Adrenal gland (tissue), 12 donors: Measurements from ENCODE around the gene SEMA4C. TPM values are rescaled to one million over a fixed set of nuclear protein-coding genes. Genes with fewer than 3 reads are reported as not detected.

Experiments
- DNase-seq, 7 donors: peaks; one replicate each; pipeline ENCODE4 v3.0.0-alpha.2; 2019 to 2020
- H3K27ac ChIP-seq, 5 donors: fragments of 200-600 bp; sonication (generic) in 4 of 5; 1 replicate in 3 of 5; 2 replicates in 2 of 5; pipeline versions ENCODE4 v1.5.1 to v1.8.0; 2016 to 2020; ENCODE audit warnings: mild to moderate bottlenecking in 1 of 5
- H3K27me3 ChIP-seq: fragments of 200-600 bp; 2 replicates; pipeline ENCODE4 v1.8.0; 2021
- H3K36me3 ChIP-seq, 2 donors: fragments of 200-600 bp; replicated peaks in 1 of 2; 1 replicate in 1 of 2; 2 replicates in 1 of 2; pipeline versions ENCODE4 v1.5.1 to v1.8.0; 2018 to 2022
- H3K4me1 ChIP-seq, 2 donors: fragments of 200-600 bp; replicated peaks in 1 of 2; 1 replicate in 1 of 2; 2 replicates in 1 of 2; pipeline versions ENCODE4 v1.5.1 to v1.8.0; 2018 to 2021
- H3K4me3 ChIP-seq, 4 donors: fragments of 200-600 bp; sonication (generic) in 3 of 4; one replicate each; pipeline ENCODE4 v1.5.1; 2016 to 2018
- H3K9me3 ChIP-seq, 3 donors: fragments of 200-600 bp; sonication (generic) in 1 of 3; replicated peaks in 1 of 3; 1 replicate in 2 of 3; 2 replicates in 1 of 3; pipeline versions ENCODE4 v1.5.1 to v1.8.0; 2016 to 2021
- POLR2A ChIP-seq, 2 donors: fragments of 450-650 bp; IDR thresholded peaks; one replicate each; pipeline ENCODE4 v1.6.1; 2017; ENCODE audit warnings: antibody characterized with exemption in 2 of 2, mild to moderate bottlenecking in 2 of 2, moderate library complexity in 1 of 2
- WGBS, 4 donors: extraction: QIAGEN DNeasy Blood & Tissue Kit in 2 of 4; methylation state at CpG; one replicate each; pipeline versions ENCODE4 v1.1.5 to v1.1.7; 2013 to 2017; 5-methylcytosine and 5-hydroxymethylcytosine counted together
- intact Hi-C, 2 donors: fragments of 100-400 bp; cut with DNase I; formaldehyde crosslinking; loops; one replicate each; pipeline versions ENCODE4 v1.14.1 to v1.15.0; 2022 to 2023
- polyA plus RNA-seq, 3 donors: library from polyadenylated mRNA; stranded (reverse); fragments of 200-250 nt in 2 of 3; fragments of 350-450 nt in 1 of 3; fragmentation: Illumina TruSeq in 1 of 3; extraction: RNeasy Lipid Tissue Mini Kit (QIAGEN cat#74804) in 1 of 3; gene quantifications; one replicate each; pipeline ENCODE4 v1.2.3, GENCODE V29; 2013 to 2014
- total RNA-seq, 9 donors: library from RNA; depleted of rRNA in 4 of 9; stranded (reverse); fragments of >200 nt in 4 of 9; fragments of 120-200 nt in 1 of 9; fragmentation: NEBNext Ultra II Directional in 1 of 9; extraction: Animal tissue kit (Norgen Biotek cat#: 25700) in 1 of 9; gene quantifications; one replicate each; pipeline versions ENCODE4 v1.1.0 to v1.2.4, GENCODE V29; 2013 to 2023
- TF ChIP-seq, protein P1 (sequence below), 6 experiments: fragments of 450-650 bp in 4 of 6; fragments of 200-600 bp in 2 of 6; sonication (generic) in 1 of 6; IDR thresholded peaks; 1 replicate in 5 of 6; 2 replicates in 1 of 6; pipeline versions ENCODE4 v1.5.1 to v1.8.0; 2016 to 2021; ENCODE audit warnings: antibody characterized with exemption in 6 of 6, mild to moderate bottlenecking in 2 of 6, moderate library complexity in 1 of 6
- donor health status: healthy with polysubstance abuse.
- donor health status: Bipolar disorder and iron deficiency.
- donor health status: DM: yes; HTN: yes; CAD: no.
- donor health status: DM: no; HTN: no; CAD: no.
- donor health status: DM: no; HTN: no; CAD: no.
- donor health status: DM: yes; HTN: yes; CAD: no.

Gene SEMA4C
- total and polyA plus RNA-seq, 12 donors: 4.4 to 31.6 (median 23.2) TPM

DNA sequence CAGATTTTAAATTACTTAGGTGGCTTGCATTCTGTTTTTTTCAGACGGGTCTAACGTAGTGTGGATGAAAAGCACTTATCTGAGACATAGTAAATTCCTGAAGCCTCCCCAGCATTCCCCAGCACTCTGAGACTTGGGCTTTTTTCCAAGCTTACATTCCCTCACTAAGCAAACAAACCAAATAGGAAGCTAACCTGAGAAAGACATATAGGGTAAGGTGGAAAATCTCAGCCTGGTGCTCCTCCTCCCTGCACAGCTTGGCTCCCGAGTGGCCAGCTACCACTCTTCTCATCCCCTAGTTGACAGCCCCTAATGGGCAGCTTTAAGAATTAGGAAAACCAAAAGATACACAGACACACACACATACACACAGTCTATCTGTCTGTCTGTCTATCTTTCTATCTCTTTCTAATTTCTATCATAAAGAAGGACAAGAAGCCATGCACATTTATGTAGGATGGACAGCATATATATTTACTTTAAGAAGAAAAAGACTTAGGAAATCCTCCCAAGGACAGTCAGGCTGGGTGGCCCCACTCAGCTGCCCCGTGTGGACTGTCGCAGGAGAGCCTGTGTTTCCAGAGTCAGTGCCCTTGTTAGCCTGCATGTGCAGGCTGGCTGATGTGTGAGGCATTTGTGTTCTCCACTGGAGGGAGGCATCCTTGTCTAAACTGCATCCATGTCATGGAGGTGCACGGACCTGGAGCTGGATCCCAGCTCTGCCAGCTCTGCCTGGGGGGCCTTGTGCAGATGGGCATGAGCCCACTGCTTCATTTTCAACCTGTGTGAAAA lies 45.6 kb downstream of the SEMA4C start:
- 63 to 76% (median 68%) methylated on average over 6 of the region's 6 CpGs for WGBS, 4 donors
- no peak for DNase-seq
- TF ChIP-seq, protein P1, sequence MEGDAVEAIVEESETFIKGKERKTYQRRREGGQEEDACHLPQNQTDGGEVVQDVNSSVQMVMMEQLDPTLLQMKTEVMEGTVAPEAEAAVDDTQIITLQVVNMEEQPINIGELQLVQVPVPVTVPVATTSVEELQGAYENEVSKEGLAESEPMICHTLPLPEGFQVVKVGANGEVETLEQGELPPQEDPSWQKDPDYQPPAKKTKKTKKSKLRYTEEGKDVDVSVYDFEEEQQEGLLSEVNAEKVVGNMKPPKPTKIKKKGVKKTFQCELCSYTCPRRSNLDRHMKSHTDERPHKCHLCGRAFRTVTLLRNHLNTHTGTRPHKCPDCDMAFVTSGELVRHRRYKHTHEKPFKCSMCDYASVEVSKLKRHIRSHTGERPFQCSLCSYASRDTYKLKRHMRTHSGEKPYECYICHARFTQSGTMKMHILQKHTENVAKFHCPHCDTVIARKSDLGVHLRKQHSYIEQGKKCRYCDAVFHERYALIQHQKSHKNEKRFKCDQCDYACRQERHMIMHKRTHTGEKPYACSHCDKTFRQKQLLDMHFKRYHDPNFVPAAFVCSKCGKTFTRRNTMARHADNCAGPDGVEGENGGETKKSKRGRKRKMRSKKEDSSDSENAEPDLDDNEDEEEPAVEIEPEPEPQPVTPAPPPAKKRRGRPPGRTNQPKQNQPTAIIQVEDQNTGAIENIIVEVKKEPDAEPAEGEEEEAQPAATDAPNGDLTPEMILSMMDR (IDR thresholded peaks at IDR 0.05): no peak
- no peak for TF ChIP-seq POLR2A (IDR thresholded peaks at IDR 0.05)

DNA sequence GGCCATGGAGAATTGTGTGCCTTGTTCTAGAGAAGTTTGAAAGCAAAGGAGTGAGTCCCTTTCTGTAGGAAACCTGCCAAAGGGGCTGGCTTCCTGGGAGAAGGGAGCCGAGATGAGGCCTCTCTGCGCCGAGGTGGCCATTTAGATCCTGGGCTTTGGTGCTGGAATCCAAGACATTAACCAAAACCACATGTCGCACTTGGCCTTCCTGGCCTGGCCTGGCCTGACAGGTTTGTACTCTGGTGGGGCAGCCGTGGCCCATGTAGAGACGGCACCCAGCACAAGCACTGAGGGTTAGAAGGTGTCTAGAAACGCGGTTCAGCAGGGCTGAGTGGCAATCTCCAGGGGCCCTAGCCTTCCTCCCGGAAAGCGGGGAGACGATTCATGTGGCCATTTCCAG lies 46.7 kb downstream of the SEMA4C start:
- peaks cover 0 to 41% of the 10 kb centered on the region in 2 donors for H3K36me3 ChIP-seq
- no peak overlapping the region for H3K27ac ChIP-seq
- TF ChIP-seq, protein P1 (IDR thresholded peaks at IDR 0.05): no peak
- no peak for TF ChIP-seq POLR2A (IDR thresholded peaks at IDR 0.05)
- H3K9me3 ChIP-seq: no peaks in the 10 kb centered on the region
- no peak for DNase-seq
- 78 to 89% (median 88%) methylated on average over 9 to 11 of the region's 11 CpGs for WGBS, 4 donors
- H3K27me3 ChIP-seq: no peaks in the 10 kb centered on the region
- no peak overlapping the region for H3K4me3 ChIP-seq
- intact Hi-C loops: no loop called here
- peaks cover 6 to 30% of the 10 kb centered on the region in 2 donors for H3K4me1 ChIP-seq

More for the DNA sequence above, 45.6 kb downstream of the SEMA4C start:
- no peaks in the 10 kb centered on the region for H3K27me3 ChIP-seq
- intact Hi-C loops: no loop called here
- no peaks in the 10 kb centered on the region for H3K9me3 ChIP-seq
- no peak overlapping the region for H3K4me3 ChIP-seq
- no peak overlapping the region for H3K27ac ChIP-seq
- H3K4me1 ChIP-seq: peaks cover 0 to 20% of the 10 kb centered on the region in 2 donors
- peaks cover 0 to 52% of the 10 kb centered on the region in 2 donors for H3K36me3 ChIP-seq

GRCh38 chr2:96822786-96823185 lies 47.1 kb downstream of the SEMA4C start:
- peaks cover 0 to 37% of the 10 kb centered on the region in 2 donors for H3K36me3 ChIP-seq
- H3K4me3 ChIP-seq: no peak overlapping the region
- intact Hi-C loops: no loop called here
- H3K4me1 ChIP-seq: peaks cover 10 to 35% of the 10 kb centered on the region in 2 donors
- no peaks in the 10 kb centered on the region for H3K9me3 ChIP-seq
- DNase-seq: no peak
- H3K27ac ChIP-seq: no peak overlapping the region
- TF ChIP-seq, protein P1 (IDR thresholded peaks at IDR 0.05): no peak
- no peak for TF ChIP-seq POLR2A (IDR thresholded peaks at IDR 0.05)
- no peaks in the 10 kb centered on the region for H3K27me3 ChIP-seq
- WGBS, 4 donors: 56 to 71% (median 63%) methylated on average over 4 of the region's 4 CpGs

DNA sequence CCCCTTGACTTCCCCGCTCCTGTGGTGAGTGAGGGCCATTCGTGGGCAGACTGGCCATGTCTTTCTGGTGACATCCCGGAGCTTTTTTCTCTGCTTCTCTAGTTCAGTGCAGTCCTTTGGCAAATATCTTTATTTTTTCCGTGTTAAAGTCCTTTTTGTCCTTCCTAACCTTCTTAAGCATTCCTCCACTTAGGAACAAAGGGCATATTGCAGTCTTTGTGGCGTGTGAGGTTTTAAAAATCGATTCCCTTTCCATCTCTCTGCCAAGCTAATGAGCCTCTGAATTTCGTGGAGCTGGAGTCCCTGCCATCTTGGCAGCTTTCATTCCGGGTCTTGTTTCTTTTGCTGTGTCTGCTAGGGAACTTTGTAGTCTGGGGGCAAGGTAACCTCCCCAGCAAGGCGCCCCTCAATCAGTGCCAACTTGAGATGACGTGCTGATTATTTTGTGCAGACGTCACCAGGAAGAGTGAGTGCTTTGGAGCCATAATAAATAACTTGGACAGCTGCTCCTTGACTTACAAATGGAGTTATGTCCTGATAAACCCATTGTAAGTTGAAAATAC lies 48.7 kb downstream of the SEMA4C start:
- Histone ChIP-seq H3K9me3 (no peaks in the 10 kb centered on the region), H3K4me3 (no peak overlapping the region), H3K27me3 (no peaks in the 10 kb centered on the region), H3K4me1 (peaks cover 18 to 43% of the 10 kb centered on the region in 2 donors), H3K36me3 (peaks cover 0 to 22% of the 10 kb centered on the region in 2 donors), H3K27ac (no peak overlapping the region)
- intact Hi-C loops: no loop called here
- WGBS, 4 donors: 72 to 84% (median 78%) methylated on average over 11 of the region's 11 CpGs
- no peak for TF ChIP-seq POLR2A (IDR thresholded peaks at IDR 0.05)
- TF ChIP-seq, protein P1 (IDR thresholded peaks at IDR 0.05): no peak
- no peak for DNase-seq
